ENCODE measurements around the gene NSD1. TPM values are rescaled to one million over a fixed set of nuclear protein-coding genes. Genes with fewer than 3 reads are reported as not detected.

NSD1 gene
- total RNA-seq, 4 donors from 2014 or later, result 25.4 to 32.7 (median 29.0) TPM

- Histone ChIP-seq H3K4me1 (no peaks in the 10 kb centered on the region), H3K27ac (no peak overlapping the region), H3K27me3 (no peaks in the 10 kb centered on the region), H3K4me3 (no peak overlapping the region), H3K9me3 (no peaks in the 10 kb centered on the region), H3K36me3 (peaks cover 0 to 55% of the 10 kb centered on the region in 2 donors)
- DNase-seq (no peak), ATAC-seq (no peak)
- TF ChIP-seq CTCF (IDR thresholded peaks at IDR 0.05 in 4 of 5, conservative IDR thresholded peaks at IDR 0.05 in 1 of 5), result no peak
- no peak for TF ChIP-seq POLR2A (IDR thresholded peaks at IDR 0.05)
- intact Hi-C loops (cut with DNase I; ENCODE audit: low total_unique reads), result no loop called here
- in situ Hi-C loops (cut with MboI; ENCODE audit: low sequenced_read_pairs in 4 of 4), result no loop called here
Observed at GRCh38 chr5:177275883-177276282, 142.3 kb downstream of the NSD1 start.

GRCh38 chr5:177276886-177277285, 143.3 kb downstream of the NSD1 start:
- DNase-seq, result no peak
- in situ Hi-C loops (cut with MboI; ENCODE audit: low sequenced_read_pairs in 4 of 4), result no loop called here
- TF ChIP-seq POLR2A (IDR thresholded peaks at IDR 0.05) (no peak), CTCF (IDR thresholded peaks at IDR 0.05 in 4 of 5, conservative IDR thresholded peaks at IDR 0.05 in 1 of 5) (no peak)
- ATAC-seq, result no peak
- intact Hi-C loops (cut with DNase I; ENCODE audit: low total_unique reads), result no loop called here
- no peaks in the 10 kb centered on the region for H3K9me3 ChIP-seq
- H3K36me3 ChIP-seq, result peaks cover 0 to 56% of the 10 kb centered on the region in 2 donors
- no peak overlapping the region for H3K27ac ChIP-seq
- H3K4me3 ChIP-seq, result no peak overlapping the region
- no peaks in the 10 kb centered on the region for H3K27me3 ChIP-seq
- H3K4me1 ChIP-seq, result no peaks in the 10 kb centered on the region

GRCh38 chr5:177288191-177288590, 154.6 kb downstream of the NSD1 start:
- intact Hi-C loops (cut with DNase I; ENCODE audit: low total_unique reads), result no loop called here
- no peaks in the 10 kb centered on the region for H3K4me1 ChIP-seq
- ATAC-seq (no peak), DNase-seq (no peak)
- H3K4me3 ChIP-seq, result no peak overlapping the region
- H3K27me3 ChIP-seq, result no peaks in the 10 kb centered on the region
- no peaks in the 10 kb centered on the region for H3K9me3 ChIP-seq
- in situ Hi-C loops (cut with MboI; ENCODE audit: low sequenced_read_pairs in 4 of 4), result no loop called here
- TF ChIP-seq POLR2A (IDR thresholded peaks at IDR 0.05) (no peak), CTCF (IDR thresholded peaks at IDR 0.05 in 4 of 5, conservative IDR thresholded peaks at IDR 0.05 in 1 of 5) (no peak)
- H3K27ac ChIP-seq, result no peak overlapping the region
- H3K36me3 ChIP-seq, result peaks cover 0 to 62% of the 10 kb centered on the region in 2 donors

- in situ Hi-C loops (cut with MboI; ENCODE audit: low sequenced_read_pairs in 4 of 4) (no loop called here), intact Hi-C loops (cut with DNase I; ENCODE audit: low total_unique reads) (no loop called here)
- TF ChIP-seq POLR2A (IDR thresholded peaks at IDR 0.05) (no peak), CTCF (IDR thresholded peaks at IDR 0.05 in 4 of 5, conservative IDR thresholded peaks at IDR 0.05 in 1 of 5) (no peak)
- DNase-seq (no peak), ATAC-seq (no peak)
- no peaks in the 10 kb centered on the region for H3K27me3 ChIP-seq
- H3K27ac ChIP-seq, result no peak overlapping the region
- no peaks in the 10 kb centered on the region for H3K4me1 ChIP-seq
- no peak overlapping the region for H3K4me3 ChIP-seq
- H3K9me3 ChIP-seq, result no peaks in the 10 kb centered on the region
- peaks cover 5 to 70% of the 10 kb centered on the region in 2 donors for H3K36me3 ChIP-seq
Observed at GRCh38 chr5:177290816-177291596, 157.4 kb downstream of the NSD1 start.

Measured in gastrocnemius medialis (tissue), 4 donors.